Mammary epithelial cell (primary cell): ENCODE results near the gene UBE2F.

Experiments
- CTCF ChIP-seq, 2 donors: IDR thresholded peaks in 1 of 2; conservative IDR thresholded peaks in 1 of 2; 2 replicates each; pipeline ENCODE4 v1.5.1; 2011 to 2012; ENCODE audit warnings: inconsistent platforms in 2 of 2, low read length in 2 of 2, mild to moderate bottlenecking in 2 of 2, control low read depth in 1 of 2, low read depth in 1 of 2; ENCODE audit not compliant: insufficient read depth in 1 of 2; ENCODE audit errors: extremely low read depth in 1 of 2
- EZH2 ChIP-seq: IDR thresholded peaks from 2 replicates; pipeline ENCODE4 v1.6.1; 2012; ENCODE audit warnings: low read length, inconsistent platforms, borderline replicate concordance

GRCh38 chr2:238063414-238064189 lies 96.8 kb downstream of the UBE2F start:
- no peak for TF ChIP-seq CTCF (conservative IDR thresholded peaks at IDR 0.05 in 1 of 2, IDR thresholded peaks at IDR 0.05 in 1 of 2; ENCODE audit: extremely low read depth in 1 of 2, insufficient read depth in 1 of 2, low read depth in 1 of 2, low read length in 2 of 2)
- no peak for TF ChIP-seq EZH2
